Transverse colon (tissue), 4 donors: ENCODE data around the gene PCSK9. TPM values are rescaled to one million over a fixed set of nuclear protein-coding genes. Genes with fewer than 3 reads are reported as not detected.

Experiments
- DNase-seq: peaks from one replicate; pipeline ENCODE4 v3.0.0-alpha.2; 2019
- H3K27ac ChIP-seq, 4 donors: fragments of 200-600 bp; sonication (generic); 2 replicates each; pipeline ENCODE4 v1.5.1; 2016 to 2018; ENCODE audit warnings: inconsistent platforms in 4 of 4
- H3K27me3 ChIP-seq: fragments of 200-600 bp; sonication (generic); 2 replicates; pipeline ENCODE4 v1.5.1; 2017; ENCODE audit warnings: inconsistent platforms
- H3K36me3 ChIP-seq, 4 donors: fragments of 200-600 bp; sonication (generic); 2 replicates each; pipeline ENCODE4 v1.5.1; 2017 to 2019; ENCODE audit warnings: inconsistent platforms in 4 of 4
- H3K4me1 ChIP-seq, 4 donors: fragments of 200-600 bp; sonication (generic); 2 replicates each; pipeline ENCODE4 v1.5.1; 2017 to 2020; ENCODE audit warnings: inconsistent platforms in 4 of 4
- H3K4me3 ChIP-seq, 4 donors: fragments of 200-600 bp; sonication (generic); 1 replicate in 1 of 4; 2 replicates in 3 of 4; pipeline versions ENCODE4 v1.5.1 to v1.6.1; 2017 to 2019; ENCODE audit warnings: inconsistent platforms in 4 of 4
- H3K9me3 ChIP-seq, 2 donors: fragments of 200-600 bp; sonication (generic); 2 replicates each; pipeline ENCODE4 v1.5.1; 2017 to 2019; ENCODE audit warnings: inconsistent platforms in 2 of 2
- CTCF ChIP-seq, 5 experiments: fragments of 200-600 bp in 3 of 5; fragments of 450-650 bp in 2 of 5; sonication (generic) in 3 of 5; IDR thresholded peaks; 1 replicate in 2 of 5; 2 replicates in 3 of 5; pipeline ENCODE4 v1.5.1; 2016 to 2017; ENCODE audit warnings: antibody characterized with exemption in 5 of 5, inconsistent platforms in 3 of 5, mild to moderate bottlenecking in 2 of 5, moderate library complexity in 1 of 5
- EP300 ChIP-seq: sonication (generic); formaldehyde crosslinking; IDR thresholded peaks from one replicate; pipeline ENCODE4 v1.6.1; 2017; ENCODE audit warnings: antibody characterized with exemption, low read depth
- POLR2A ChIP-seq: fragments of 450-650 bp; IDR thresholded peaks from one replicate; pipeline ENCODE4 v1.6.1; 2016; ENCODE audit warnings: antibody characterized with exemption, mild to moderate bottlenecking, moderate library complexity
- POLR2AphosphoS5 ChIP-seq, 3 donors: sonication (generic); formaldehyde crosslinking; IDR thresholded peaks; one replicate each; pipeline ENCODE4 v1.6.1; 2016; ENCODE audit warnings: antibody characterized with exemption in 3 of 3
- WGBS, 2 donors: methylation state at CpG; one replicate each; pipeline ENCODE4 v1.1.5; 2018; ENCODE audit warnings: low coverage in 1 of 2; 5-methylcytosine and 5-hydroxymethylcytosine counted together
- in situ Hi-C, 4 donors: fragments of 200-750 bp; cut with MboI; loops; one replicate each; pipeline versions ENCODE4 v1.15.0 to v1.15.1; 2017; ENCODE audit warnings: low sequenced_read_pairs in 3 of 4, low pct_ligation_motif_present in 1 of 4, low pct_unique_long_range_greater_than_20kb in 1 of 4
- intact Hi-C: fragments of 100-400 bp; cut with DNase I; formaldehyde crosslinking; loops from one replicate; pipeline ENCODE4 v1.15.1; 2023; ENCODE audit warnings: low total_unique reads
- total RNA-seq, 4 donors: library from RNA; depleted of rRNA; stranded (reverse); fragments of >200 nt; gene quantifications; one replicate each; pipeline ENCODE4 v1.1.0, GENCODE V29; 2016

PCSK9 gene
- total RNA-seq, 4 donors from 2014 or later = 1.9 to 18.9 (median 2.6) TPM; not detected in 1

GRCh38 chr1:55064861-55065263, 25.5 kb downstream of the PCSK9 start:
- TF ChIP-seq CTCF (IDR thresholded peaks at IDR 0.05) (no peak), POLR2AphosphoS5 (IDR thresholded peaks at IDR 0.05) (peak in 1 of 3 donors; percentile 16)
- intact Hi-C loops (no loop called here), in situ Hi-C loops (no loop called here)
- no peaks in the 10 kb centered on the region for H3K27me3 ChIP-seq
- peaks cover 0 to 19% (median 6%) of the 10 kb centered on the region in 4 donors for H3K36me3 ChIP-seq
- no peak overlapping the region for H3K4me3 ChIP-seq
- no peak for DNase-seq
- 32 to 90% methylated on average over 2 of the region's 2 CpGs for whole genome bisulfite sequencing, 2 donors
- H3K9me3 ChIP-seq = no peaks in the 10 kb centered on the region
- peaks cover 0 to 10% (median 0%) of the 10 kb centered on the region in 4 donors for H3K4me1 ChIP-seq
- H3K27ac ChIP-seq = peak overlapping the region in 3 of 4 donors; percentile 2 to 60 (median 43)

- Histone ChIP-seq H3K36me3 (peaks cover 0 to 26% (median 10%) of the 10 kb centered on the region in 4 donors), H3K4me1 (peaks cover 0 to 10% (median 0%) of the 10 kb centered on the region in 4 donors), H3K9me3 (no peaks in the 10 kb centered on the region), H3K27ac (peak overlapping the region in 2 of 4 donors; percentile 43 to 60), H3K4me3 (no peak overlapping the region), H3K27me3 (no peaks in the 10 kb centered on the region)
- intact Hi-C loops (no loop called here), in situ Hi-C loops (no loop called here)
- DNase-seq = no peak
- 60 to 91% methylated on average over 1 to 4 of the region's 4 CpGs for WGBS, 2 donors
- TF ChIP-seq POLR2A (no peak), EP300 (no peak), POLR2AphosphoS5 (IDR thresholded peaks at IDR 0.05) (no peak), CTCF (IDR thresholded peaks at IDR 0.05) (no peak)
These were observed 26.3 kb downstream of the PCSK9 start for GRCh38 chr1:55065648-55066047.

- WGBS, 2 donors = 91 to 94% methylated on average over 1 to 17 of the region's 17 CpGs
- Histone ChIP-seq H3K27me3 (no peaks in the 10 kb centered on the region), H3K27ac (no peak overlapping the region), H3K4me3 (no peak overlapping the region), H3K36me3 (peaks cover 0 to 41% (median 13%) of the 10 kb centered on the region in 4 donors), H3K4me1 (peaks cover 0 to 10% (median 0%) of the 10 kb centered on the region in 4 donors), H3K9me3 (no peaks in the 10 kb centered on the region)
- no peak for TF ChIP-seq EP300
- TF ChIP-seq POLR2A = no peak
- TF ChIP-seq CTCF (IDR thresholded peaks at IDR 0.05) = no peak
- TF ChIP-seq POLR2AphosphoS5 (IDR thresholded peaks at IDR 0.05) = no peak
- intact Hi-C loops (no loop called here), in situ Hi-C loops (no loop called here)
- no peak for DNase-seq
These were observed 27.9 kb downstream of the PCSK9 start for GRCh38 chr1:55067022-55067778.

- Histone ChIP-seq H3K27me3 (no peaks in the 10 kb centered on the region), H3K4me3 (no peak overlapping the region), H3K36me3 (peaks cover 0 to 48% (median 16%) of the 10 kb centered on the region in 4 donors), H3K27ac (no peak overlapping the region), H3K4me1 (peaks cover 0 to 10% (median 0%) of the 10 kb centered on the region in 4 donors), H3K9me3 (no peaks in the 10 kb centered on the region)
- intact Hi-C loops (no loop called here), in situ Hi-C loops (no loop called here)
- no peak for DNase-seq
- WGBS, 2 donors = 50 to 65% methylated on average over 1 of the region's 1 CpG
- TF ChIP-seq EP300 = no peak
- no peak for TF ChIP-seq POLR2AphosphoS5 (IDR thresholded peaks at IDR 0.05)
- no peak for TF ChIP-seq CTCF (IDR thresholded peaks at IDR 0.05)
- no peak for TF ChIP-seq POLR2A
These were observed 28.6 kb downstream of the PCSK9 start for GRCh38 chr1:55067914-55068313.
